A549 (cell line): ENCODE data around the gene PKM. TPM values are rescaled to one million over a fixed set of nuclear protein-coding genes. Genes with fewer than 3 reads are reported as not detected.
A peak's percentile ranks its signal among the peaks of the same experiment; 100 is the strongest.

Experiments
- ATAC-seq, 2 experiments: fragments of 200-7000 bp in 1 of 2; fragments of >200 bp in 1 of 2; cut with Nextera tagmentation in 1 of 2; cut with Tn5 transposase in 1 of 2; 3 replicates each; pipeline versions ENCODE4 v1.8.0 to v1.9.1; 2018 to 2020; ENCODE audit warnings: mild to moderate bottlenecking in 1 of 2, moderate library complexity in 1 of 2
- CTCF ChIA-PET: fragments of 300-600 bp; sonication (Branson Sonifier 250); formaldehyde crosslinking; extraction: SDS; loops from one replicate; lab custom pipeline; 2021; ENCODE audit warnings: antibody characterized with exemption, inconsistent platforms; lab: Yijun Ruan, JAX
- POLR2A ChIA-PET: fragments of 350-600 bp; formaldehyde crosslinking; extraction: SDS; loops from one replicate; lab custom pipeline; 2021; ENCODE audit warnings: antibody characterized with exemption, inconsistent platforms; lab: Yijun Ruan, JAX
- DNase-seq, 2 experiments: peaks; one replicate each; pipeline versions ENCODE4 v3.0.0 to v3.0.0-alpha.2; 2011 to 2016; ENCODE audit warnings: low read depth in 1 of 2, low spot score in 1 of 2
- FAIRE-seq: peaks from 2 replicates; lab custom pipeline; 2011; peaks lifted over from hg19 to GRCh38; lab: Jason Lieb, UNC
- H3K27ac ChIP-seq, 2 experiments: fragments of >200 bp; sonication (Bioruptor Twin); formaldehyde crosslinking; 3 replicates each; pipeline ENCODE4 v1.5.1; 2016 to 2017
- H3K4me1 ChIP-seq: fragments of >200 bp; sonication (Bioruptor Twin); formaldehyde crosslinking; 3 replicates; pipeline ENCODE4 v1.6.1; 2016
- H3K4me2 ChIP-seq: fragments of >200 bp; sonication (Bioruptor Twin); formaldehyde crosslinking; 3 replicates; pipeline ENCODE4 v1.6.1; 2016
- H3K4me3 ChIP-seq: fragments of >200 bp; sonication (Bioruptor Twin); formaldehyde crosslinking; 3 replicates; pipeline ENCODE4 v1.5.1; 2016
- H3K9me3 ChIP-seq: fragments of >200 bp; sonication (Bioruptor Twin); formaldehyde crosslinking; 3 replicates; pipeline ENCODE4 v1.6.1; 2016
- ATOH8 ChIP-seq: fragments of 250-450 bp; sonication (Bioruptor Pico); IDR thresholded peaks from 2 replicates; pipeline ENCODE4 v1.5.0; 2020; ENCODE audit warnings: low read depth, mild to moderate bottlenecking, moderate library complexity
- BHLHE40 ChIP-seq: IDR thresholded peaks from 2 replicates; pipeline ENCODE4 v1.6.1; 2012; ENCODE audit warnings: low read depth, low read length, inconsistent platforms
- CBX8 ChIP-seq: fragments of 200-600 bp; sonication (generic); IDR thresholded peaks from 2 replicates; pipeline ENCODE4 v1.6.1; 2016
- CTCF ChIP-seq: fragments of >200 bp; sonication (Bioruptor Twin); formaldehyde crosslinking; IDR thresholded peaks from 3 replicates; pipeline ENCODE4 v1.5.1; 2016
- EHF ChIP-seq: fragments of 250-450 bp; sonication (Bioruptor Pico); IDR thresholded peaks from 2 replicates; pipeline ENCODE4 v1.5.0; 2020; ENCODE audit warnings: mild to moderate bottlenecking
- EHMT2 ChIP-seq: fragments of 200-600 bp; sonication (generic); IDR thresholded peaks from 2 replicates; pipeline ENCODE4 v1.6.1; 2016; ENCODE audit warnings: antibody characterized with exemption, low read depth, mild to moderate bottlenecking, moderate library complexity
- EP300 ChIP-seq, 2 experiments: fragments of >200 bp; sonication (Bioruptor Twin); formaldehyde crosslinking; IDR thresholded peaks; 2 replicates in 1 of 2; 3 replicates in 1 of 2; pipeline ENCODE4 v1.6.1; 2016 to 2017
- FOSB ChIP-seq: fragments of 250-450 bp; sonication (Bioruptor Pico); IDR thresholded peaks from 2 replicates; pipeline ENCODE4 v1.5.0; 2020; ENCODE audit warnings: mild to moderate bottlenecking, moderate library complexity
- FOXS1 ChIP-seq: fragments of 250-450 bp; sonication (Bioruptor Pico); IDR thresholded peaks from 2 replicates; pipeline ENCODE4 v1.5.0; 2020; ENCODE audit warnings: mild to moderate bottlenecking, moderate library complexity
- GATA3 ChIP-seq: IDR thresholded peaks from 2 replicates; pipeline ENCODE4 v1.6.1; 2012; ENCODE audit warnings: borderline replicate concordance
- HOXA7 ChIP-seq: fragments of 250-450 bp; sonication (Bioruptor Pico); IDR thresholded peaks from 2 replicates; pipeline ENCODE4 v1.5.0; 2020; ENCODE audit warnings: mild to moderate bottlenecking, moderate library complexity
- HOXB5 ChIP-seq: fragments of 250-450 bp; sonication (Bioruptor Pico); IDR thresholded peaks from 2 replicates; pipeline ENCODE4 v1.5.0; 2020; ENCODE audit warnings: mild to moderate bottlenecking, moderate library complexity
- JUNB ChIP-seq: fragments of >200 bp; sonication (Bioruptor Twin); formaldehyde crosslinking; IDR thresholded peaks from 2 replicates; pipeline ENCODE4 v1.6.1; 2016
- KDM5A ChIP-seq: fragments of 200-600 bp; sonication (generic); IDR thresholded peaks from 2 replicates; pipeline ENCODE4 v1.6.1; 2016; ENCODE audit warnings: antibody characterized with exemption, mild to moderate bottlenecking
- MAFK ChIP-seq: fragments of 450-650 bp; IDR thresholded peaks from 2 replicates; pipeline ENCODE4 v1.6.1; 2014; ENCODE audit not compliant: partially characterized antibody
- MAZ ChIP-seq: fragments of 150-350 bp; IDR thresholded peaks from 2 replicates; pipeline ENCODE4 v1.6.1; 2014; ENCODE audit warnings: antibody characterized with exemption, low read depth, low read length, borderline replicate concordance
- MYC ChIP-seq: IDR thresholded peaks from 2 replicates; pipeline ENCODE4 v1.6.1; 2012; ENCODE audit warnings: mild to moderate bottlenecking, inconsistent platforms, low read length, improper control_type of control experiment, borderline replicate concordance
- RARB ChIP-seq: fragments of 250-450 bp; sonication (Bioruptor Pico); IDR thresholded peaks from 2 replicates; pipeline ENCODE4 v1.8.0; 2021; ENCODE audit warnings: mild to moderate bottlenecking, moderate library complexity
- RCOR1 ChIP-seq: fragments of 150-350 bp; IDR thresholded peaks from 2 replicates; pipeline ENCODE4 v1.6.1; 2014; ENCODE audit warnings: antibody characterized with exemption, low read length, low read depth
- RNF2 ChIP-seq: fragments of 200-600 bp; sonication (generic); IDR thresholded peaks from 2 replicates; pipeline ENCODE4 v1.6.1; 2016; ENCODE audit warnings: low read depth, mild to moderate bottlenecking, antibody characterized with exemption, moderate library complexity, borderline replicate concordance
- TP53 ChIP-seq: fragments of 250-450 bp; sonication (Bioruptor Pico); IDR thresholded peaks from 2 replicates; pipeline ENCODE4 v1.5.0; 2021; ENCODE audit warnings: mild to moderate bottlenecking, moderate library complexity
- ZC3H11A ChIP-seq: fragments of 450-650 bp; IDR thresholded peaks from 2 replicates; pipeline ENCODE4 v1.6.1; 2014; ENCODE audit warnings: antibody characterized with exemption, mild to moderate bottlenecking
- ZFP36 ChIP-seq: fragments of 450-650 bp; IDR thresholded peaks from 2 replicates; pipeline ENCODE4 v1.6.1; 2014; ENCODE audit warnings: borderline replicate concordance; ENCODE audit not compliant: partially characterized antibody
- ZNF302 ChIP-seq: fragments of 250-450 bp; sonication (Bioruptor Pico); IDR thresholded peaks from 2 replicates; pipeline ENCODE4 v1.9.0; 2021; ENCODE audit warnings: inconsistent platforms, mild to moderate bottlenecking, moderate library complexity
- ZSCAN20 ChIP-seq: fragments of 250-450 bp; sonication (Bioruptor Pico); IDR thresholded peaks from 2 replicates; pipeline ENCODE4 v1.8.0; 2022; ENCODE audit warnings: mild to moderate bottlenecking, moderate library complexity
- WGBS: methylation state at CpG from one replicate; pipeline ENCODE4 v1.1.6; 2017; ENCODE audit errors: missing lambda C conversion rate; 5-methylcytosine and 5-hydroxymethylcytosine counted together
- polyA plus RNA-seq, 4 experiments: library from polyadenylated mRNA; depleted of rRNA in 3 of 4; stranded (reverse); fragments of >200 nt; fragmentation: RNase III in 1 of 4; extraction: RNeasy Plus Mini Kit Qiagen cat#74134 plus additional on column Dnase treatment in 1 of 4; gene quantifications; 2 replicates in 3 of 4; 3 replicates in 1 of 4; pipeline ENCODE4 v1.2.3, GENCODE V29; 2011 to 2017
- TF ChIP-seq, protein P1 (sequence below): fragments of 250-450 bp; sonication (Bioruptor Pico); IDR thresholded peaks from 2 replicates; pipeline ENCODE4 v1.5.0; 2021; ENCODE audit warnings: mild to moderate bottlenecking, moderate library complexity, borderline replicate concordance

Gene PKM
- polyA plus RNA-seq, 2 of the 4 experiments (the other 2 are of a cell fraction) = 3,443 to 3,848 TPM

GRCh38 chr15:72180761-72181324 is 50.1 kb downstream of the PKM start:
- POLR2A ChIA-PET = no interaction called here
- no peak overlapping the region for H3K4me3 ChIP-seq
- no peak for ATAC-seq
- H3K4me2 ChIP-seq = no peak overlapping the region
- WGBS = 90% methylated on average over 5 of the region's 5 CpGs
- H3K27ac ChIP-seq = peak overlapping the region in 1 of 2 experiments; percentile 6; a peak in 1 of 6 replicates
- TF ChIP-seq TP53 (no peak), ZC3H11A (no peak), ATOH8 (no peak), MAFK (no peak), HOXA7 (CRISPR knock-in tag) (no peak)
- TF ChIP-seq, all 56 proteins: peak for 0
- FAIRE-seq (no peak), DNase-seq (no peak)
- Histone ChIP-seq H3K4me1 (peaks cover 31% of the 10 kb centered on the region), H3K9me3 (no peaks in the 10 kb centered on the region)
- CTCF ChIA-PET = interaction anchor here (1.1 to 4.6 kb wide), 5 partner anchors 8 to 106 kb away, joined by 3 to 29 read pairs (median 5); no protein-coding TSS in a partner anchor

- Histone ChIP-seq H3K9me3 (no peaks in the 10 kb centered on the region), H3K27ac (peak overlapping the region in 1 of 2 experiments; percentile 16; a peak in 2 of 6 replicates), H3K4me2 (no peak overlapping the region), H3K4me1 (peaks cover 31% of the 10 kb centered on the region), H3K4me3 (no peak overlapping the region)
- ATAC-seq (peak in 1 of 2 experiments; percentile 6; a peak in 3 of 6 replicates), FAIRE-seq (no peak), DNase-seq (peak in 1 of 2 experiments; percentile 51)
- POLR2A ChIA-PET = no interaction called here
- CTCF ChIA-PET = interaction anchor here (1.3 to 4.6 kb wide), 4 partner anchors 9 to 24 kb away, joined by 4 to 29 read pairs (median 4); no protein-coding TSS in a partner anchor
- 69% methylated on average over 14 of the region's 16 CpGs for WGBS
- TF ChIP-seq ZFP36 = no peak
- TF ChIP-seq MYC = no peak
- TF ChIP-seq CTCF = no peak
- TF ChIP-seq FOSB (CRISPR knock-in tag) = no peak
- no peak for TF ChIP-seq RCOR1
- TF ChIP-seq BHLHE40 = no peak
- no peak for TF ChIP-seq GATA3
- no peak for TF ChIP-seq HOXB5 (CRISPR knock-in tag)
- TF ChIP-seq JUNB = no peak
- no peak for TF ChIP-seq ZNF302 (CRISPR knock-in tag)
These were observed 50.9 kb downstream of the PKM start for GRCh38 chr15:72179950-72180581.

GRCh38 chr15:72178976-72179585 is 51.9 kb downstream of the PKM start:
- FAIRE-seq (no peak), DNase-seq (no peak), ATAC-seq (no peak)
- Histone ChIP-seq H3K9me3 (no peaks in the 10 kb centered on the region), H3K4me1 (peaks cover 25% of the 10 kb centered on the region), H3K4me2 (no peak overlapping the region), H3K4me3 (no peak overlapping the region), H3K27ac (0 out of 6 replicates have a peak overlapping the region, but pooled peaks of 1 of the 2 experiments have one; percentile 16)
- POLR2A ChIA-PET = no interaction called here
- TF ChIP-seq FOSB (CRISPR knock-in tag) (no peak), CBX8 (no peak), RNF2 (no peak), FOXS1 (CRISPR knock-in tag) (no peak), ZSCAN20 (CRISPR knock-in tag) (no peak), EHF (CRISPR knock-in tag) (no peak), GATA3 (no peak), RCOR1 (no peak), HOXA7 (CRISPR knock-in tag) (no peak), KDM5A (no peak), MAZ (no peak), EHMT2 (no peak), MAFK (no peak), EP300 (IDR thresholded peaks at IDR 0.05) (no peak), RARB (CRISPR knock-in tag) (no peak)
- TF ChIP-seq, protein P1, sequence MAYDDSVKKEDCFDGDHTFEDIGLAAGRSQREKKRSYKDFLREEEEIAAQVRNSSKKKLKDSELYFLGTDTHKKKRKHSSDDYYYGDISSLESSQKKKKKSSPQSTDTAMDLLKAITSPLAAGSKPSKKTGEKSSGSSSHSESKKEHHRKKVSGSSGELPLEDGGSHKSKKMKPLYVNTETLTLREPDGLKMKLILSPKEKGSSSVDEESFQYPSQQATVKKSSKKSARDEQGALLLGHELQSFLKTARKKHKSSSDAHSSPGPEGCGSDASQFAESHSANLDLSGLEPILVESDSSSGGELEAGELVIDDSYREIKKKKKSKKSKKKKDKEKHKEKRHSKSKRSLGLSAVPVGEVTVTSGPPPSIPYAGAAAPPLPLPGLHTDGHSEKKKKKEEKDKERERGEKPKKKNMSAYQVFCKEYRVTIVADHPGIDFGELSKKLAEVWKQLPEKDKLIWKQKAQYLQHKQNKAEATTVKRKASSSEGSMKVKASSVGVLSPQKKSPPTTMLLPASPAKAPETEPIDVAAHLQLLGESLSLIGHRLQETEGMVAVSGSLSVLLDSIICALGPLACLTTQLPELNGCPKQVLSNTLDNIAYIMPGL (CRISPR knock-in tag) = no peak
- CTCF ChIA-PET = interaction anchor here (1.3 to 4.6 kb wide), 3 partner anchors 10 to 23 kb away, joined by 4 to 29 read pairs (median 4); no protein-coding TSS in a partner anchor
- WGBS = 84% methylated on average over 13 of the region's 13 CpGs
